Right lobe of liver (tissue), 6 donors: ENCODE measurements around the gene REG4. TPM values are rescaled to one million over a fixed set of nuclear protein-coding genes. Genes with fewer than 3 reads are reported as not detected.

ENCODE experiments used
- ATAC-seq, 4 donors: fragments of 200-7000 bp; cut with Tn5 transposase; one replicate each; pipeline ENCODE4 v1.9.1; 2020; ENCODE audit warnings: mild to moderate bottlenecking in 4 of 4, moderate library complexity in 4 of 4
- DNase-seq, 3 donors: peaks; one replicate each; pipeline ENCODE4 v3.0.0-alpha.2; 2020
- H3K27ac ChIP-seq, 3 donors: fragments of 200-600 bp; one replicate each; pipeline ENCODE4 v1.8.0; 2022
- H3K27me3 ChIP-seq, 2 donors: fragments of 200-600 bp; one replicate each; pipeline ENCODE4 v1.8.0; 2022
- H3K36me3 ChIP-seq, 4 donors: fragments of 200-600 bp; sonication (generic) in 1 of 4; one replicate each; pipeline versions ENCODE4 v1.5.1 to v1.8.0; 2017 to 2022; ENCODE audit warnings: control low read depth in 1 of 4
- H3K4me1 ChIP-seq, 4 donors: fragments of 200-600 bp; sonication (generic) in 1 of 4; one replicate each; pipeline versions ENCODE4 v1.5.1 to v1.8.0; 2017 to 2022; ENCODE audit warnings: control low read depth in 1 of 4
- H3K4me3 ChIP-seq, 3 donors: fragments of 200-600 bp; one replicate each; pipeline ENCODE4 v1.8.0; 2022
- H3K9me3 ChIP-seq, 4 donors: fragments of 200-600 bp; sonication (generic) in 1 of 4; one replicate each; pipeline versions ENCODE4 v1.5.1 to v1.8.0; 2017 to 2022; ENCODE audit warnings: control low read depth in 1 of 4
- POLR2A ChIP-seq: fragments of 450-650 bp; IDR thresholded peaks from one replicate; pipeline ENCODE4 v1.6.1; 2017; ENCODE audit warnings: antibody characterized with exemption, mild to moderate bottlenecking
- WGBS: methylation state at CpG from one replicate; pipeline ENCODE4 v1.1.6; 2018; ENCODE audit warnings: low coverage, low lambda C conversion rate; ENCODE audit not compliant: insufficient coverage; ENCODE audit errors: missing lambda C conversion rate; 5-methylcytosine and 5-hydroxymethylcytosine counted together
- intact Hi-C, 2 donors: fragments of 100-400 bp; cut with DNase I; formaldehyde crosslinking; loops; one replicate each; pipeline versions ENCODE4 v1.11.2 to v1.14.1; 2022
- total RNA-seq, 6 experiments: library from RNA; depleted of rRNA in 2 of 6; stranded (reverse); fragments of >200 nt in 2 of 6; fragmentation: NEBNext Ultra II Directional in 3 of 6; extraction: Animal tissue kit (Norgen Biotek cat#: 25700) in 3 of 6; gene quantifications; one replicate each; pipeline versions ENCODE4 v1.1.0 to v1.2.4, GENCODE V29; 2016 to 2023
- TF ChIP-seq, protein P1 (sequence below), 4 donors: fragments of 200-600 bp in 3 of 4; fragments of 450-650 bp in 1 of 4; IDR thresholded peaks; one replicate each; pipeline versions ENCODE4 v1.5.1 to v1.8.0; 2016 to 2022; ENCODE audit warnings: antibody characterized with exemption in 4 of 4, mild to moderate bottlenecking in 2 of 4
- donor health status: DM: no; HTN: yes; CAD: no.
- donor health status: DM: no; HTN: no; CAD: no.
- donor health status: DM: no; HTN: no; CAD: no.
- donor health status: DM: no; HTN: yes; CAD: no.
- donor health status: DM: no; HTN: yes; CAD: no.

The REG4 gene
- total RNA-seq, 6 experiments from 2014 or later: 0.20 TPM; not detected in 5

DNA sequence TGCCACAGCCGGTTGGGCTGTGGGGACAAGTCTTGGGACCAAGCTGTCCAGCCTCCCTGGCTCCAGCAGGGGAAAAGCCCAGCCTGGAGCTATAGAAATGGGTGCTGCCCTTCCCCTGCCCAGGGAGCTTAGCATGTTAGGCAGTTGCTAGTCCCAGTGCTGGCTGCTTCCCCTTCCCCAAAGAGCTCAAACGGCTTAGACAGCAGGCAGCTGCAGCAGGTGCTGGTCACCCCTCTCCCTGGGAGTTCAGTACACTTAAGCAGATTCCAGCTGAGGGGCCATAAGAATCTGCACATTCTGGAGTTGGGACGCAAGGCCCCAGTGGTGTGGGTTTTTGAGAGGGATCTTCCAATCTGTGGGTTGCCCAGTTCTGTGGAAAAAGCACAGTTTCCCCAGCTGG, 11.1 kb upstream of the REG4 start:
- Histone ChIP-seq H3K27me3 (no peaks in the 10 kb centered on the region), H3K4me3 (no peak overlapping the region), H3K36me3 (no peaks in the 10 kb centered on the region), H3K4me1 (peaks cover 0 to 4% (median 1%) of the 10 kb centered on the region in 4 donors), H3K9me3 (no peaks in the 10 kb centered on the region), H3K27ac (no peak overlapping the region)
- WGBS: 83% methylated on average over 1 of the region's 3 CpGs
- intact Hi-C loops: no loop called here
- no peak for TF ChIP-seq POLR2A
- DNase-seq: no peak
- no peak for ATAC-seq

DNA sequence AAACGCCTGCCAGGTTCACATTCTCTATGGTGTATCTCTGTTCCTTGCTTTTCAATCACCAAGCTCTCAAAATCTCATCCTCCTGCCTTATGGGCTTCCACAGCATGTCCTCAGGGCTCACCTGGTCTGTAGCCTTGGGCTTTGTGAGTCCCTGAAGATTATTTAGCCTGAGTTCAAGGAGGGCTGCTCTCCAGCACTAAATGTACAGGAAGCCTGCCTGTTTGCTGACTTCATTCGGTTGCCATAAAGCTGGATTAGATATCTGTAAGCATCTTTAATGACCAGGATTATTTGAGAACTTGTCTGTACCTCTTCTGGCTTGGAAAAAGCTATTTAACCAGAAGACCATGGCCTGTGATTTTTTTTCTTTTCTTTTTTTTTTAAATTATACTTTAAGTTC, 6.9 kb upstream of the REG4 start:
- Histone ChIP-seq H3K9me3 (no peaks in the 10 kb centered on the region), H3K36me3 (no peaks in the 10 kb centered on the region), H3K27me3 (no peaks in the 10 kb centered on the region), H3K27ac (no peak overlapping the region), H3K4me3 (no peak overlapping the region), H3K4me1 (peaks cover 0 to 19% (median 7%) of the 10 kb centered on the region in 4 donors)
- ATAC-seq (no peak), DNase-seq (no peak)
- TF ChIP-seq, protein P1, sequence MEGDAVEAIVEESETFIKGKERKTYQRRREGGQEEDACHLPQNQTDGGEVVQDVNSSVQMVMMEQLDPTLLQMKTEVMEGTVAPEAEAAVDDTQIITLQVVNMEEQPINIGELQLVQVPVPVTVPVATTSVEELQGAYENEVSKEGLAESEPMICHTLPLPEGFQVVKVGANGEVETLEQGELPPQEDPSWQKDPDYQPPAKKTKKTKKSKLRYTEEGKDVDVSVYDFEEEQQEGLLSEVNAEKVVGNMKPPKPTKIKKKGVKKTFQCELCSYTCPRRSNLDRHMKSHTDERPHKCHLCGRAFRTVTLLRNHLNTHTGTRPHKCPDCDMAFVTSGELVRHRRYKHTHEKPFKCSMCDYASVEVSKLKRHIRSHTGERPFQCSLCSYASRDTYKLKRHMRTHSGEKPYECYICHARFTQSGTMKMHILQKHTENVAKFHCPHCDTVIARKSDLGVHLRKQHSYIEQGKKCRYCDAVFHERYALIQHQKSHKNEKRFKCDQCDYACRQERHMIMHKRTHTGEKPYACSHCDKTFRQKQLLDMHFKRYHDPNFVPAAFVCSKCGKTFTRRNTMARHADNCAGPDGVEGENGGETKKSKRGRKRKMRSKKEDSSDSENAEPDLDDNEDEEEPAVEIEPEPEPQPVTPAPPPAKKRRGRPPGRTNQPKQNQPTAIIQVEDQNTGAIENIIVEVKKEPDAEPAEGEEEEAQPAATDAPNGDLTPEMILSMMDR (IDR thresholded peaks at IDR 0.05): no peak
- no peak for TF ChIP-seq POLR2A
- 77% methylated on average over 1 of the region's 2 CpGs for WGBS
- intact Hi-C loops: no loop called here

DNA sequence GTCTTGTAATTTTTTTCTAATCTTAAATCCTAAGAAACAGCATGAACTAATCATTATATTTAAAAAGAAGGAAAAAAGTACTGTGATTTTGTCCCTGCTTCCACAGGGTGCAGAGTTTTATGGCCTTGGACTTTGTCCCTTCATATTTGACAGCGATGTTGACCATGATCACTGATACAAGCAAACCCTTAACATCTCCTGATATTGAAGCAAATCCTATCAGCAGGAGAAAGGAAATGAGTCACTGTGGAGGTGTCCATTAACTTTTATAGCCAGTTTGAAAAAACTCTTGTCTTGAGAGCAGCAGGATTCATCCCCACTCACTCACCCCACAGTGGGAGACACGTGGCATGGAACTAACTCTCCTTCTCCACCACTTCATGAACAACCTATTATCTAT, 5.1 kb upstream of the REG4 start:
- H3K36me3 ChIP-seq: no peaks in the 10 kb centered on the region
- no peak for DNase-seq
- no peaks in the 10 kb centered on the region for H3K9me3 ChIP-seq
- H3K4me3 ChIP-seq: no peak overlapping the region
- intact Hi-C loops: no loop called here
- H3K4me1 ChIP-seq: peaks cover 0 to 25% (median 12%) of the 10 kb centered on the region in 4 donors
- peak overlapping the region in 1 of 3 donors; percentile 19 for H3K27ac ChIP-seq
- H3K27me3 ChIP-seq: no peaks in the 10 kb centered on the region
- ATAC-seq: peak; percentile 66 to 92 (median 76)
- TF ChIP-seq, protein P1 (IDR thresholded peaks at IDR 0.05): no peak
- peak; percentile 16 for TF ChIP-seq POLR2A
- 19% methylated on average over 2 of the region's 2 CpGs for WGBS

DNA sequence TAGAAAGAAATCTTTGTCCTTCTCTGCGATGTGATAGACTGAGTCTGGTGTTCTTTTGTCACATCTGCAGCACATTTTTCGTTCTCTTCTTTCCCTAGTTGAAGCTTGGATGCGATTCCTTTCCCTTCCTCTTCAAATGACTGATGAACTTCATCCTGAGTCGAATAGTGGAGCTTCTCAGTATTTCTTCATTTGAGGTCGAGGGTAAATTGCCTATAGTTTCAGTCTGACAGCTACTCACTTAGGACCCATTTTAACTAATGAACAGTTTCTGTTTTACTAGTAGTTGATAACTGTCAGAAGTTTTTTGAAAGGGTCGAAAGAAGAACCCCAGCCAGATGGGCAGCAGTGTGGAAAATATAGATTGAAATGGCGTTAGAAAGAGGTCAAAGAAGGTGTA, 4.7 kb upstream of the REG4 start:
- DNase-seq: no peak
- peaks cover 0 to 25% (median 12%) of the 10 kb centered on the region in 4 donors for H3K4me1 ChIP-seq
- H3K9me3 ChIP-seq: no peaks in the 10 kb centered on the region
- no peak overlapping the region for H3K27ac ChIP-seq
- intact Hi-C loops: no loop called here
- ATAC-seq: no peak
- H3K27me3 ChIP-seq: no peaks in the 10 kb centered on the region
- no peak for TF ChIP-seq POLR2A
- TF ChIP-seq, protein P1 (IDR thresholded peaks at IDR 0.05): no peak
- 68% methylated on average over 7 of the region's 7 CpGs for WGBS
- no peak overlapping the region for H3K4me3 ChIP-seq
- H3K36me3 ChIP-seq: no peaks in the 10 kb centered on the region

DNA sequence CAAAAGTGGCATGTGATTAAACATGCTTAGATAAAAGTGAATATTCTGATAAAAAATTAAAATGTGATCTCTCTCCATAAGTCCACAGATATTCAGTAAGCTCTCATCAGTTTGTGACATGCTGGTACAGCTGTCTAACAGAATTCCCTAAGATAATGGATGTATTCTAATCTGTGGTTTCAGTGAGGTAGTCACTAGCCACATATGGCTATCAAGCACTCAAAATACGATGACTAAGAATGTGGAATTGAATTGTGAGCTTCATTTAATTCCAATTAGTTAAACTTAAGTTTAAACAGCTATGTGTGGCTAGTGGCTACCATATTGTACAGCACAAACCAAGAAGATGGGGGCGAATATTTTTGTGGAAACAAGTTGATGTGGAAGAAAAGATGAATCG, 4.1 kb upstream of the REG4 start:
- DNase-seq: no peak
- 81% methylated on average over 3 of the region's 3 CpGs for WGBS
- H3K36me3 ChIP-seq: no peaks in the 10 kb centered on the region
- H3K4me3 ChIP-seq: no peak overlapping the region
- H3K27me3 ChIP-seq: no peaks in the 10 kb centered on the region
- intact Hi-C loops: no loop called here
- H3K27ac ChIP-seq: no peak overlapping the region
- no peaks in the 10 kb centered on the region for H3K9me3 ChIP-seq
- H3K4me1 ChIP-seq: peaks cover 0 to 25% (median 12%) of the 10 kb centered on the region in 4 donors
- no peak for ATAC-seq
- TF ChIP-seq POLR2A: no peak
- TF ChIP-seq, protein P1 (IDR thresholded peaks at IDR 0.05): no peak
